WTC11 (cell line): ENCODE data around the gene HAGHL. TPM values are rescaled to one million over a fixed set of nuclear protein-coding genes. Genes with fewer than 3 reads are reported as not detected.
A peak's percentile ranks its signal among the peaks of the same experiment; 100 is the strongest.

Experiments
- ATAC-seq: fragments of 200-7000 bp; cut with Tn5 transposase; 2 replicates; pipeline ENCODE4 v1.10.0; 2021; ENCODE audit warnings: mild to moderate bottlenecking, moderate library complexity
- CTCF ChIA-PET: fragments of 300-600 bp; sonication (Branson Sonifier 250); formaldehyde crosslinking; loops from one replicate; lab custom pipeline; 2021; ENCODE audit warnings: antibody characterized with exemption; lab: Charles Lee
- POLR2A ChIA-PET: fragments of 350-600 bp; sonication (Branson Sonifier 250); formaldehyde crosslinking; loops from one replicate; lab custom pipeline; 2021; ENCODE audit warnings: antibody characterized with exemption; lab: Charles Lee
- DNase-seq: peaks from one replicate; pipeline ENCODE4 v3.0.0; 2021; ENCODE audit warnings: low spot score
- H3K27ac Mint-ChIP-seq: 2 replicates; pipeline ENCODE4 v1.8.0; 2021; ENCODE audit warnings: mixed read lengths
- H3K27me3 Mint-ChIP-seq: 2 replicates; pipeline ENCODE4 v1.8.0; 2021; ENCODE audit warnings: low read depth, mild to moderate bottlenecking, moderate library complexity, mixed read lengths
- H3K36me3 Mint-ChIP-seq: 2 replicates; pipeline ENCODE4 v1.8.0; 2021; ENCODE audit warnings: mixed read lengths
- H3K4me1 Mint-ChIP-seq: 2 replicates; pipeline ENCODE4 v1.8.0; 2022; ENCODE audit warnings: mixed read lengths
- H3K4me3 Mint-ChIP-seq: 2 replicates; pipeline ENCODE4 v1.8.0; 2021; ENCODE audit warnings: mild to moderate bottlenecking, moderate library complexity, mixed read lengths
- H3K9me3 Mint-ChIP-seq: 2 replicates; pipeline ENCODE4 v1.8.0; 2021; ENCODE audit warnings: mixed read lengths
- CREB1 ChIP-seq: sonication (generic); formaldehyde crosslinking; IDR thresholded peaks from 2 replicates; pipeline ENCODE4 v1.8.0; 2023; ENCODE audit warnings: mild to moderate bottlenecking, missing genetic modification reagents
- ERG ChIP-seq: fragments of 250-450 bp; sonication (Bioruptor Pico); IDR thresholded peaks from 2 replicates; pipeline ENCODE4 v1.8.0; 2021; ENCODE audit warnings: mild to moderate bottlenecking
- IRF1 ChIP-seq: sonication (generic); formaldehyde crosslinking; IDR thresholded peaks from 2 replicates; pipeline ENCODE4 v1.8.0; 2023; ENCODE audit warnings: missing genetic modification reagents
- MAX ChIP-seq: sonication (generic); formaldehyde crosslinking; IDR thresholded peaks from 2 replicates; pipeline ENCODE4 v1.8.0; 2022; ENCODE audit warnings: mild to moderate bottlenecking, missing genetic modification reagents
- NR2C2 ChIP-seq: sonication (generic); formaldehyde crosslinking; IDR thresholded peaks from 2 replicates; pipeline ENCODE4 v1.8.0; 2022; ENCODE audit warnings: mild to moderate bottlenecking, missing genetic modification reagents
- PRDM15 ChIP-seq: sonication (generic); formaldehyde crosslinking; IDR thresholded peaks from 2 replicates; pipeline ENCODE4 v1.8.0; 2022; ENCODE audit warnings: missing genetic modification reagents
- PRRX2 ChIP-seq: fragments of 250-450 bp; sonication (Bioruptor Pico); IDR thresholded peaks from 2 replicates; pipeline ENCODE4 v1.8.0; 2021; ENCODE audit warnings: mild to moderate bottlenecking
- SMAD4 ChIP-seq: sonication (generic); formaldehyde crosslinking; IDR thresholded peaks from 2 replicates; pipeline ENCODE4 v1.8.0; 2022; ENCODE audit warnings: mild to moderate bottlenecking, missing genetic modification reagents
- ZBTB21 ChIP-seq: sonication (generic); formaldehyde crosslinking; IDR thresholded peaks from 2 replicates; pipeline ENCODE4 v1.8.1; 2023; ENCODE audit warnings: mild to moderate bottlenecking, missing genetic modification reagents, borderline replicate concordance
- ZBTB43 ChIP-seq: sonication (generic); formaldehyde crosslinking; IDR thresholded peaks from 2 replicates; pipeline ENCODE4 v1.8.1; 2023; ENCODE audit warnings: mild to moderate bottlenecking, missing genetic modification reagents
- ZNF281 ChIP-seq: sonication (generic); formaldehyde crosslinking; IDR thresholded peaks from 2 replicates; pipeline ENCODE4 v1.8.0; 2023; ENCODE audit warnings: mild to moderate bottlenecking, missing genetic modification reagents
- ZNF416 ChIP-seq: fragments of 250-450 bp; sonication (Bioruptor Pico); IDR thresholded peaks from 2 replicates; pipeline ENCODE4 v1.9.0; 2021; ENCODE audit warnings: mild to moderate bottlenecking, inconsistent platforms
- ZNF423 ChIP-seq: fragments of 250-450 bp; sonication (Bioruptor Pico); IDR thresholded peaks from 2 replicates; pipeline ENCODE4 v2.1.2; 2022; ENCODE audit warnings: mild to moderate bottlenecking, moderate library complexity
- ZNF425 ChIP-seq: fragments of 250-450 bp; sonication (Bioruptor Pico); conservative IDR thresholded peaks from 2 replicates; pipeline ENCODE4 v1.9.0; 2021; ENCODE audit warnings: mild to moderate bottlenecking
- ZNF532 ChIP-seq: fragments of 250-450 bp; sonication (Bioruptor Pico); IDR thresholded peaks from 2 replicates; pipeline ENCODE4 v1.9.0; 2021; ENCODE audit warnings: mild to moderate bottlenecking, borderline replicate concordance
- ZSCAN18 ChIP-seq: fragments of 250-450 bp; sonication (Bioruptor Pico); IDR thresholded peaks from 2 replicates; pipeline ENCODE4 v2.1.2; 2022; ENCODE audit warnings: mild to moderate bottlenecking, moderate library complexity
- total RNA-seq: library from RNA; stranded (reverse); gene quantifications from 3 replicates; pipeline ENCODE4 v1.2.3, GENCODE V29; 2021

The HAGHL gene
- total RNA-seq, 1 experiment from 2014 or later = 41.7 TPM

- no peak for TF ChIP-seq ZNF425 (CRISPR knock-in tag)
- peak; percentile 44; the same call in 1 of the 2 replicates for TF ChIP-seq MAX (CRISPR knock-in tag)
- TF ChIP-seq ZNF281 = no peak
Measured at GRCh38 chr16:679814-680624, 46.9 kb upstream of the HAGHL start, which contains the start of gene STUB1 (continued).

GRCh38 chr16:680625-680945 is 46.3 kb upstream of the HAGHL start:
- H3K27me3 Mint-ChIP-seq = no peaks in the 10 kb centered on the region
- ChIA-PET CTCF (interaction anchor here (0.9 to 3.1 kb wide), 6 partner anchors 8 to 101 kb away, joined by 3 to 21 read pairs (median 5); partner anchors contain the start of gene RHOT2), POLR2A (interaction anchor here (0.9 to 1.9 kb wide), 3 partner anchors 10 to 39 kb away, joined by 3 to 5 read pairs (median 3); partner anchors contain the start of gene WDR24)
- H3K9me3 Mint-ChIP-seq = no peaks in the 10 kb centered on the region
- peaks cover 20% of the 10 kb centered on the region for H3K36me3 Mint-ChIP-seq
- peak overlapping the region; percentile 76 for H3K4me3 Mint-ChIP-seq
- DNase-seq = no peak
- H3K27ac Mint-ChIP-seq = no peak overlapping the region
- no peak for ATAC-seq
- peaks cover 24% of the 10 kb centered on the region for H3K4me1 Mint-ChIP-seq
- TF ChIP-seq NR2C2 (CRISPR knock-in tag) = no peak
- no peak for TF ChIP-seq ZBTB43 (CRISPR knock-in tag)
- no peak for TF ChIP-seq PRDM15 (CRISPR knock-in tag)
- no peak for TF ChIP-seq ZNF532
- TF ChIP-seq IRF1 = no peak
- TF ChIP-seq SMAD4 (CRISPR knock-in tag) = no peak
- no peak for TF ChIP-seq ZSCAN18 (CRISPR knock-in tag)
- no peak for TF ChIP-seq ZNF416 (CRISPR knock-in tag)
- TF ChIP-seq CREB1 = no peak
- no peak for TF ChIP-seq ZNF423 (CRISPR knock-in tag)
- TF ChIP-seq PRRX2 (CRISPR knock-in tag) = no peak
- no peak for TF ChIP-seq ZBTB21
- no peak for TF ChIP-seq ERG
